B cell (primary cell): ENCODE data around the gene KLRB1.

Source experiments
- CTCF ChIP-seq: fragments of 200-600 bp; IDR thresholded peaks from one replicate; pipeline ENCODE4 v1.8.0; 2022; ENCODE audit warnings: antibody characterized with exemption, mild to moderate bottlenecking
- EZH2 ChIP-seq: IDR thresholded peaks from 2 replicates; pipeline ENCODE4 v1.6.1; 2012; ENCODE audit warnings: borderline replicate concordance, low read depth, mild to moderate bottlenecking, moderate library complexity, low read length; ENCODE audit not compliant: insufficient read depth, poor library complexity, severe bottlenecking

- TF ChIP-seq CTCF (no peak), EZH2 (no peak)
Observed at GRCh38 chr12:9607716-9608115, at the start of gene KLRB1.
